HEK293T (cell line): ENCODE data around the gene TEF.

Experiments used
- ARNT ChIP-seq: fragments of 450-650 bp; IDR thresholded peaks from 2 replicates; pipeline ENCODE4 v1.6.1; 2017; ENCODE audit warnings: mild to moderate bottlenecking
- BHLHE40 ChIP-seq: fragments of 450-650 bp; IDR thresholded peaks from 2 replicates; pipeline ENCODE4 v1.6.1; 2016; ENCODE audit warnings: mild to moderate bottlenecking, moderate library complexity, borderline replicate concordance
- CTBP1 ChIP-seq: fragments of 450-650 bp; IDR thresholded peaks from 2 replicates; pipeline ENCODE4 v1.6.1; 2016; ENCODE audit warnings: borderline replicate concordance
- ELF4 ChIP-seq: fragments of 450-650 bp; IDR thresholded peaks from 2 replicates; pipeline ENCODE4 v1.6.1; 2017; ENCODE audit warnings: antibody characterized with exemption
- FOXA1 ChIP-seq: fragments of 450-650 bp; IDR thresholded peaks from 2 replicates; pipeline ENCODE4 v1.6.1; 2016; ENCODE audit warnings: mild to moderate bottlenecking
- FOXK2 ChIP-seq: fragments of 450-650 bp; IDR thresholded peaks from 2 replicates; pipeline ENCODE4 v1.6.1; 2016; ENCODE audit warnings: mild to moderate bottlenecking
- FOXM1 ChIP-seq: fragments of 450-650 bp; IDR thresholded peaks from 2 replicates; pipeline ENCODE4 v1.6.1; 2017; ENCODE audit warnings: mild to moderate bottlenecking, borderline replicate concordance
- HDGF ChIP-seq: fragments of 450-650 bp; IDR thresholded peaks from 2 replicates; pipeline ENCODE4 v1.6.1; 2017; ENCODE audit warnings: antibody characterized with exemption, borderline replicate concordance
- NFRKB ChIP-seq: fragments of 450-650 bp; IDR thresholded peaks from 2 replicates; pipeline ENCODE4 v1.6.1; 2016; ENCODE audit warnings: mild to moderate bottlenecking, moderate library complexity
- PKNOX1 ChIP-seq: fragments of 450-650 bp; IDR thresholded peaks from 2 replicates; pipeline ENCODE4 v1.6.1; 2016
- SP1 ChIP-seq: fragments of 450-650 bp; IDR thresholded peaks from 2 replicates; pipeline ENCODE4 v1.6.1; 2017
- TARDBP ChIP-seq: fragments of 450-650 bp; IDR thresholded peaks from 2 replicates; pipeline ENCODE4 v1.6.1; 2016

- TF ChIP-seq FOXA1, result no peak
- TF ChIP-seq BHLHE40, result no peak
- TF ChIP-seq PKNOX1, result no peak
- TF ChIP-seq CTBP1, result no peak
- TF ChIP-seq TARDBP, result no peak
- no peak for TF ChIP-seq ARNT
- no peak for TF ChIP-seq SP1
- TF ChIP-seq HDGF, result no peak
- TF ChIP-seq NFRKB, result no peak
- TF ChIP-seq FOXK2, result no peak
- no peak for TF ChIP-seq ELF4
- no peak for TF ChIP-seq FOXM1
Measured at GRCh38 chr22:41407433-41407832, 25.7 kb downstream of the TEF start.
